A673 (cell line): ENCODE measurements around the gene ZNF813. TPM values are rescaled to one million over a fixed set of nuclear protein-coding genes. Genes with fewer than 3 reads are reported as not detected.

Source experiments
- BruUV-seq: library from RNA; stranded (reverse); fragments of 400-500 nt; replicated peaks from 2 replicates; lab custom pipeline; 2021; lab: Mats Ljungman, UMichigan
- CTCF ChIA-PET: fragments of 300-600 bp; sonication (Branson Sonifier 250); formaldehyde crosslinking; loops from one replicate; lab custom pipeline; 2022; ENCODE audit warnings: antibody characterized with exemption; lab: Charles Lee
- POLR2A ChIA-PET: fragments of 300-600 bp; sonication (Branson Sonifier 250); formaldehyde crosslinking; loops from one replicate; lab custom pipeline; 2022; ENCODE audit warnings: antibody characterized with exemption; ENCODE audit not compliant: low non-redundant PET; lab: Charles Lee
- DNase-seq: peaks from one replicate; pipeline ENCODE4 v3.0.0-alpha.2; 2015; ENCODE audit warnings: low spot score
- H3K27ac ChIP-seq: fragments of 200-600 bp; sonication (generic); 2 replicates; pipeline ENCODE4 v1.5.1; 2016; ENCODE audit warnings: mixed run types, low read depth, mild to moderate bottlenecking, mixed read lengths, antibody characterized with exemption, low read length; ENCODE audit not compliant: poor library complexity, severe bottlenecking
- H3K27me3 ChIP-seq: fragments of 200-600 bp; sonication (generic); replicated peaks from 2 replicates; pipeline ENCODE4 v1.6.1; 2017; ENCODE audit warnings: mixed run types, low read depth, mild to moderate bottlenecking, mixed read lengths, antibody characterized with exemption, low read length; ENCODE audit not compliant: insufficient read depth, poor library complexity
- H3K36me3 ChIP-seq: fragments of 200-600 bp; sonication (generic); 2 replicates; pipeline ENCODE4 v1.6.1; 2016; ENCODE audit warnings: mixed run types, mild to moderate bottlenecking, mixed read lengths, antibody characterized with exemption, low read length; ENCODE audit not compliant: insufficient read depth, poor library complexity, severe bottlenecking
- H3K4me1 ChIP-seq: fragments of 200-600 bp; sonication (generic); 2 replicates; pipeline ENCODE4 v1.6.1; 2017; ENCODE audit warnings: mixed run types, mild to moderate bottlenecking, mixed read lengths, antibody characterized with exemption, low read length; ENCODE audit not compliant: insufficient read depth, poor library complexity, severe bottlenecking
- H3K4me3 ChIP-seq: fragments of 200-600 bp; sonication (generic); 2 replicates; pipeline ENCODE4 v1.5.1; 2016; ENCODE audit warnings: low read depth, mixed run types, mild to moderate bottlenecking, mixed read lengths, low read length; ENCODE audit not compliant: poor library complexity, severe bottlenecking
- H3K9me3 ChIP-seq: fragments of 200-600 bp; sonication (generic); 2 replicates; pipeline ENCODE4 v1.6.1; 2016; ENCODE audit warnings: mixed run types, low read depth, mild to moderate bottlenecking, mixed read lengths, antibody characterized with exemption, low read length; ENCODE audit not compliant: poor library complexity, severe bottlenecking
- EZH2 ChIP-seq: fragments of 200-600 bp; sonication (generic); IDR thresholded peaks from 2 replicates; pipeline ENCODE4 v1.6.1; 2017; ENCODE audit warnings: borderline replicate concordance, low read depth, mild to moderate bottlenecking, mixed read lengths, antibody characterized with exemption, low read length; ENCODE audit not compliant: poor library complexity, severe bottlenecking
- intact Hi-C: fragments of 100-400 bp; cut with micrococcal nuclease; formaldehyde crosslinking; loops from one replicate; pipeline ENCODE4 v1.10.0; 2022; ENCODE audit not compliant: unreplicated experiment
- total RNA-seq: library from RNA; stranded (reverse); gene quantifications from 2 replicates; pipeline ENCODE4 v1.2.3, GENCODE V29; 2021
- TF ChIP-seq, protein P1 (sequence below): fragments of 300-800, 200-600 bp; sonication (generic); conservative IDR thresholded peaks from 2 replicates; pipeline ENCODE4 v1.5.1; 2017; ENCODE audit warnings: low read depth, mild to moderate bottlenecking, antibody characterized with exemption, low read length, moderate library complexity, mixed read lengths

ZNF813 gene
- total RNA-seq, 1 experiment from 2014 or later: 5.6 TPM

DNA sequence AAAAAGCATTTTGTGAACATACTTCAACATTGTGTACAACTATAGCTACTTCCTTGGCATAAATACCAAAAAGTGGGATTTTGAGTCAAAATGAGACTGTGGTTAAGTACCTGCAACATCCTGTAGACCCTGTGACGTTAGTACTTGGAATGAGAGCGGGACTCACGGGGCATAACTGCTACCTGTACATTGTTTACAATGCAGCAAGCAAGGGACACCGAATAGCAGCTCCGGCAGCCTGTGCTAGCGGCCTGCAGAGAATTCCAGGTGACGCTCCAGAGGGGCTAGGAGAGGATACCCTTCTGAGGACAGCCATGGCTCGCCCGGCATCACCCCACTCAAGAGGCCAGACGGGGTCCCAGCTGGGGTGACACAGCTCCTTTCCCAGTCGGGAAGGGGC is 69.6 kb downstream of the ZNF813 start:
- peak overlapping the region; percentile 61 for H3K4me3 ChIP-seq
- ChIA-PET CTCF (no interaction called here), POLR2A (interaction anchor here (0.6 kb wide), 1 partner anchor 1120 kb away, joined by 4 read pairs; no protein-coding TSS in a partner anchor)
- no peaks in the 10 kb centered on the region for H3K27me3 ChIP-seq
- no peak for DNase-seq
- no peaks in the 10 kb centered on the region for H3K9me3 ChIP-seq
- BruUV-seq: no TSS peak
- peak overlapping the region; percentile 82 for H3K27ac ChIP-seq
- TF ChIP-seq, protein P1, sequence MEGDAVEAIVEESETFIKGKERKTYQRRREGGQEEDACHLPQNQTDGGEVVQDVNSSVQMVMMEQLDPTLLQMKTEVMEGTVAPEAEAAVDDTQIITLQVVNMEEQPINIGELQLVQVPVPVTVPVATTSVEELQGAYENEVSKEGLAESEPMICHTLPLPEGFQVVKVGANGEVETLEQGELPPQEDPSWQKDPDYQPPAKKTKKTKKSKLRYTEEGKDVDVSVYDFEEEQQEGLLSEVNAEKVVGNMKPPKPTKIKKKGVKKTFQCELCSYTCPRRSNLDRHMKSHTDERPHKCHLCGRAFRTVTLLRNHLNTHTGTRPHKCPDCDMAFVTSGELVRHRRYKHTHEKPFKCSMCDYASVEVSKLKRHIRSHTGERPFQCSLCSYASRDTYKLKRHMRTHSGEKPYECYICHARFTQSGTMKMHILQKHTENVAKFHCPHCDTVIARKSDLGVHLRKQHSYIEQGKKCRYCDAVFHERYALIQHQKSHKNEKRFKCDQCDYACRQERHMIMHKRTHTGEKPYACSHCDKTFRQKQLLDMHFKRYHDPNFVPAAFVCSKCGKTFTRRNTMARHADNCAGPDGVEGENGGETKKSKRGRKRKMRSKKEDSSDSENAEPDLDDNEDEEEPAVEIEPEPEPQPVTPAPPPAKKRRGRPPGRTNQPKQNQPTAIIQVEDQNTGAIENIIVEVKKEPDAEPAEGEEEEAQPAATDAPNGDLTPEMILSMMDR: no peak
- H3K4me1 ChIP-seq: no peaks in the 10 kb centered on the region
- intact Hi-C loops: no loop called here
- H3K36me3 ChIP-seq: no peaks in the 10 kb centered on the region

DNA sequence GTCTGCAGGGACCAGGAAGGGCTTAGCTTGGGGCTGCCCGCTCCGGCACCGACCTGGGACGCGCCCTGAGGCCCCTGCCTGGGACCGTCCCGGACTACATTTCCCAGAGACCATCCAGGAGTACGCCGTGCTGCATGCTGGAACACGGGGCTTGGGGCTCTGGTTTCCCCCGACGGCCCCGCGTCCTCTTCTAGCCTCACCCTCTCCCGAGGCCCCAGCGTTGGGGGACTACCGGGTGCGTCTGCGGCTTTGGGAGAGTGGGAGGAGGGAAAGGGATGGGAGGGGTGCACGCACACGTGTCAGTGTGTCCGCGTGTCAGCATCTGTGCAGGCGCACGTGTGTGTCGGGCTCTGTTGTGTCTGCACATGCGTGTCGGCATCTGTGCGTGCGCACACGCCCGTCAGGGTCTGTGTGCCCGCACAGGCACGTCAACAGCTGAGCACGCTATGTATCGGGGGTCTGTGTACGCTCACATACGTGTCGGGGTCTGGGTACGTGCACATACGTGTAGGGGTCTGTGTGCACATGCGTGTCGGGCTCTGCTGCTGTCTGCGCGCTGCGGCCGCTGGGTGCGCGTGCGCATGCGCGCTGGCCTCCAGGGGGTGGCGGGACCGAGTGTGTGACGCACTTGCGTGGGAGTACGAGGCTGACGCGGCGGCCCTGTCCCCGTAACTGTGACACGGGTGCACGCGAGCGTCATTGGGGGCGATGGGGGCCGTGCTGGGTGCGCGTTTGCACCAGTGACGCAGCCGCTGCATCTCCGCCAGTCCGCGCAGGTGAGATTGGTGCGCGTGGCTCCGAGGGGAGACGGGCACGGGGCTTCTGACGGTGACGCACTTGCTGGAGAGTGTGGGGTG is 70.2 kb downstream of the ZNF813 start, which contains the start of gene ZNF331:
ZNF331 (plus strand) TSS at position 625 of the 857 bp plus-strand sequence. CDS start 31,232 bp downstream, outside the sequence.
- Histone ChIP-seq H3K4me3 (peak within 1 kb of the TSS; percentile 61), H3K27me3 (no peaks in the 10 kb centered on the region), H3K9me3 (no peaks in the 10 kb centered on the region), H3K36me3 (no peaks in the 10 kb centered on the region), H3K4me1 (no peaks in the 10 kb centered on the region), H3K27ac (peak within 1 kb of the TSS; percentile 82)
- intact Hi-C loops: no loop called here
- peak; percentile 75 for DNase-seq
- TF ChIP-seq, protein P1: peak; percentile 45; the same call in 1 of the 2 replicates
- TF ChIP-seq EZH2: no peak
- POLR2A ChIA-PET: interaction anchor here (0.6 kb wide), 1 partner anchor 1121 kb away, joined by 4 read pairs; no protein-coding TSS in a partner anchor
- CTCF ChIA-PET: no interaction called here
- no TSS peak for BruUV-seq

DNA sequence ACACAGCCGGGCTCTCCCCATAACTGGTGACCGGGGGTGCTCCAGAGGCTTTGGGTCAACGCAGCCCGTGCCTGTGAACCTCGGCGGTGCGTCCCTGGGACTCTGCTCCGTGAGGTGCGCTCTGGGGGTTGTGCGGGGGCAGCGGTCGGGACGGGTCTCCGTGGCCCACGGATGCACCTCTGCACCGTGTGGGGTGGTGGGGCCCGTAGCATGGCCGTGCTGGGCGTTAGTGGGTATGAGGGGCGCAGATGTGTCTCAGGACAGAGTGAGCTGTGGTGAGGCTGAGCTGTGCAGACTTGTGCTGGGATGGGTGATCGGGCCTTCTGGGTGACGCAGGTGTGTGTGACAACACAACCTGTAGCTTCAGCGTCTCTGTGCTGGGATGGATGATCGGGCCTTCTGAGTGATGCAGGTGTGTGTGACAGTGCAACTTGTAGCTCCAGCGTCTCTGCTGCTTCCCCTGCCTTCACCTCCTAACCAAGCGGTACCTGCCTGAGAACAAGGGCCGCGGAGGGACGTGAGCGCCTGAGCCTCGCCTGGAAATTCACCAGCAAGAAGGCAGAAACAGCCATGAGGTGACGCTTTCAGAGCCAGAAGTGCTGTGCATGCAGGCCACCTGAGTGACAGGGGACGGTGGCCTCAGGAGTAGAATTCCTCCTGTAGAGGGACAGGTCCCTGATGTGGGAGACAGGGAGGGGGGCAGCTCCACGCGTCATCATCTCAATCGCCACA is 71.0 kb downstream of the ZNF813 start:
- DNase-seq: no peak
- no peak for TF ChIP-seq EZH2
- TF ChIP-seq, protein P1: no peak
- POLR2A ChIA-PET: no interaction called here
- intact Hi-C loops: no loop called here
- peak overlapping the region; percentile 61 for H3K4me3 ChIP-seq
- no peaks in the 10 kb centered on the region for H3K36me3 ChIP-seq
- peak overlapping the region; percentile 82 for H3K27ac ChIP-seq
- no peaks in the 10 kb centered on the region for H3K9me3 ChIP-seq
- H3K27me3 ChIP-seq: no peaks in the 10 kb centered on the region
- H3K4me1 ChIP-seq: no peaks in the 10 kb centered on the region
- CTCF ChIA-PET: no interaction called here
- no TSS peak for BruUV-seq
